NCI-H146 treated with DMSO at 0.1 percent for 48 hours (cell line): ENCODE measurements around the gene CKAP4.

Experiments
- DNase-seq: peaks from one replicate; lab custom pipeline; 2025; ENCODE audit not compliant: unreplicated experiment; lab: John Stamatoyannopoulos, UW

Gene CKAP4

GRCh38 chr12:106205208-106206069, 42.4 kb downstream of the CKAP4 start:
- no peak for DNase-seq

GRCh38 chr12:106204312-106204711, 43.5 kb downstream of the CKAP4 start:
- DNase-seq, result no peak

- no peak for DNase-seq
Observed at GRCh38 chr12:106197906-106198623, 49.8 kb downstream of the CKAP4 start.

- DNase-seq, result no peak
Observed at GRCh38 chr12:106195621-106196027, 52.2 kb downstream of the CKAP4 start.

GRCh38 chr12:106194351-106194750, 53.5 kb downstream of the CKAP4 start:
- no peak for DNase-seq

- DNase-seq, result no peak
Observed at GRCh38 chr12:106193394-106194215, 54.2 kb downstream of the CKAP4 start.

- no peak for DNase-seq
Observed at GRCh38 chr12:106192659-106193393, 55.0 kb downstream of the CKAP4 start.

- DNase-seq, result no peak
Observed at GRCh38 chr12:106190581-106190980, 57.2 kb downstream of the CKAP4 start.

GRCh38 chr12:106189341-106189740, 58.5 kb downstream of the CKAP4 start:
- no peak for DNase-seq

- no peak for DNase-seq
Observed at GRCh38 chr12:106188256-106188655, 59.6 kb downstream of the CKAP4 start.
